Activated B cell treated with CpG ODN at 0.5 μM for 24 hours (primary cell): ENCODE data around the gene CAPN8. TPM values are rescaled to one million over a fixed set of nuclear protein-coding genes. Genes with fewer than 3 reads are reported as not detected.

Experiments
- ATAC-seq: fragments of 200-7000 bp; cut with Tn5 transposase; one replicate; pipeline ENCODE4 v1.10.0; 2021; ENCODE audit warnings: low read depth, mild to moderate bottlenecking, moderate library complexity
- CTCF ChIA-PET: fragments of 350-600 bp; sonication (Branson Sonifier 250); formaldehyde crosslinking; loops from one replicate; lab custom pipeline; 2021; ENCODE audit warnings: antibody characterized with exemption; lab: Charles Lee
- POLR2A ChIA-PET: fragments of 350-600 bp; sonication (Branson Sonifier 250); formaldehyde crosslinking; loops from one replicate; lab custom pipeline; 2021; ENCODE audit warnings: antibody characterized with exemption; lab: Charles Lee
- DNase-seq: peaks from one replicate; pipeline ENCODE4 v3.0.0; 2022
- H3K27ac Mint-ChIP-seq: one replicate; pipeline ENCODE4 v1.8.0; 2020; ENCODE audit warnings: mixed read lengths
- H3K27me3 Mint-ChIP-seq: one replicate; pipeline ENCODE4 v1.8.0; 2021; ENCODE audit warnings: mixed read lengths
- H3K36me3 Mint-ChIP-seq: one replicate; pipeline ENCODE4 v1.8.0; 2021; ENCODE audit warnings: low read depth, mixed read lengths
- H3K4me1 Mint-ChIP-seq: one replicate; pipeline ENCODE4 v1.8.0; 2021; ENCODE audit warnings: mixed read lengths
- H3K4me3 Mint-ChIP-seq: one replicate; pipeline ENCODE4 v1.8.0; 2020; ENCODE audit warnings: mild to moderate bottlenecking, mixed read lengths
- H3K9me3 Mint-ChIP-seq: one replicate; pipeline ENCODE4 v1.8.0; 2020; ENCODE audit warnings: mixed read lengths
- intact Hi-C: fragments of 100-400 bp; cut with micrococcal nuclease; formaldehyde crosslinking; loops from one replicate; pipeline ENCODE4 v1.15.1; 2024
- total RNA-seq: library from RNA; stranded (reverse); gene quantifications from 2 replicates; pipeline ENCODE4 v1.2.3, GENCODE V29; 2022
- TF ChIP-seq, protein P1 (sequence below): fragments of 200-600 bp; IDR thresholded peaks from one replicate; pipeline ENCODE4 v1.8.0; 2022; ENCODE audit warnings: antibody characterized with exemption, mild to moderate bottlenecking

Gene CAPN8
- total RNA-seq, 1 donor from 2014 or later, result not detected

- Mint-ChIP-seq H3K4me3 (no peak overlapping the region), H3K36me3 (no peaks in the 10 kb centered on the region), H3K27me3 (peaks cover 9% of the 10 kb centered on the region), H3K4me1 (no peaks in the 10 kb centered on the region), H3K27ac (no peak overlapping the region), H3K9me3 (peaks cover 7% of the 10 kb centered on the region)
- POLR2A ChIA-PET, result no interaction called here
- CTCF ChIA-PET, result no interaction called here
- no peak for ATAC-seq
- TF ChIP-seq, protein P1, sequence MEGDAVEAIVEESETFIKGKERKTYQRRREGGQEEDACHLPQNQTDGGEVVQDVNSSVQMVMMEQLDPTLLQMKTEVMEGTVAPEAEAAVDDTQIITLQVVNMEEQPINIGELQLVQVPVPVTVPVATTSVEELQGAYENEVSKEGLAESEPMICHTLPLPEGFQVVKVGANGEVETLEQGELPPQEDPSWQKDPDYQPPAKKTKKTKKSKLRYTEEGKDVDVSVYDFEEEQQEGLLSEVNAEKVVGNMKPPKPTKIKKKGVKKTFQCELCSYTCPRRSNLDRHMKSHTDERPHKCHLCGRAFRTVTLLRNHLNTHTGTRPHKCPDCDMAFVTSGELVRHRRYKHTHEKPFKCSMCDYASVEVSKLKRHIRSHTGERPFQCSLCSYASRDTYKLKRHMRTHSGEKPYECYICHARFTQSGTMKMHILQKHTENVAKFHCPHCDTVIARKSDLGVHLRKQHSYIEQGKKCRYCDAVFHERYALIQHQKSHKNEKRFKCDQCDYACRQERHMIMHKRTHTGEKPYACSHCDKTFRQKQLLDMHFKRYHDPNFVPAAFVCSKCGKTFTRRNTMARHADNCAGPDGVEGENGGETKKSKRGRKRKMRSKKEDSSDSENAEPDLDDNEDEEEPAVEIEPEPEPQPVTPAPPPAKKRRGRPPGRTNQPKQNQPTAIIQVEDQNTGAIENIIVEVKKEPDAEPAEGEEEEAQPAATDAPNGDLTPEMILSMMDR, result no peak
- intact Hi-C loops, result no loop called here
- no peak for DNase-seq
Measured at GRCh38 chr1:223669003-223669795, 3.7 kb upstream of the CAPN8 start.

GRCh38 chr1:223667484-223668182 is 2.1 kb upstream of the CAPN8 start:
- peaks cover 11% of the 10 kb centered on the region for H3K27me3 Mint-ChIP-seq
- CTCF ChIA-PET, result no interaction called here
- H3K36me3 Mint-ChIP-seq, result no peaks in the 10 kb centered on the region
- no peak overlapping the region for H3K4me3 Mint-ChIP-seq
- no peaks in the 10 kb centered on the region for H3K9me3 Mint-ChIP-seq
- no peaks in the 10 kb centered on the region for H3K4me1 Mint-ChIP-seq
- H3K27ac Mint-ChIP-seq, result no peak overlapping the region
- intact Hi-C loops, result no loop called here
- POLR2A ChIA-PET, result no interaction called here
- ATAC-seq, result no peak
- DNase-seq, result no peak
- TF ChIP-seq, protein P1, result no peak

GRCh38 chr1:223664106-223664505 is 1.4 kb downstream of the CAPN8 start:
- no peaks in the 10 kb centered on the region for H3K36me3 Mint-ChIP-seq
- ATAC-seq, result no peak
- no peak overlapping the region for H3K4me3 Mint-ChIP-seq
- H3K27me3 Mint-ChIP-seq, result peaks cover 6% of the 10 kb centered on the region
- ChIA-PET POLR2A (no interaction called here), CTCF (no interaction called here)
- H3K4me1 Mint-ChIP-seq, result no peaks in the 10 kb centered on the region
- no peak overlapping the region for H3K27ac Mint-ChIP-seq
- TF ChIP-seq, protein P1, result no peak
- H3K9me3 Mint-ChIP-seq, result no peaks in the 10 kb centered on the region
- intact Hi-C loops, result no loop called here
- no peak for DNase-seq

- DNase-seq (no peak), ATAC-seq (no peak)
- Mint-ChIP-seq H3K36me3 (no peaks in the 10 kb centered on the region), H3K27me3 (peaks cover 10% of the 10 kb centered on the region), H3K4me1 (no peaks in the 10 kb centered on the region), H3K4me3 (no peak overlapping the region), H3K27ac (no peak overlapping the region), H3K9me3 (no peaks in the 10 kb centered on the region)
- intact Hi-C loops, result no loop called here
- TF ChIP-seq, protein P1, result no peak
- CTCF ChIA-PET, result no interaction called here
- POLR2A ChIA-PET, result no interaction called here
Measured at GRCh38 chr1:223662943-223663342, 2.6 kb downstream of the CAPN8 start.

GRCh38 chr1:223659711-223660110 is 5.8 kb downstream of the CAPN8 start:
- H3K4me1 Mint-ChIP-seq, result no peaks in the 10 kb centered on the region
- no peaks in the 10 kb centered on the region for H3K9me3 Mint-ChIP-seq
- H3K27me3 Mint-ChIP-seq, result peaks cover 18% of the 10 kb centered on the region
- DNase-seq, result no peak
- intact Hi-C loops, result no loop called here
- no peak for ATAC-seq
- POLR2A ChIA-PET, result no interaction called here
- no peak overlapping the region for H3K27ac Mint-ChIP-seq
- no peaks in the 10 kb centered on the region for H3K36me3 Mint-ChIP-seq
- CTCF ChIA-PET, result no interaction called here
- H3K4me3 Mint-ChIP-seq, result no peak overlapping the region
- TF ChIP-seq, protein P1, result no peak
